ENCODE measurements around the gene SLC6A2. TPM values are rescaled to one million over a fixed set of nuclear protein-coding genes. Genes with fewer than 3 reads are reported as not detected.

SLC6A2 gene
- total and polyA plus RNA-seq, 9 of the 15 experiments (the other 6 are each of a cell fraction or from before 2014, with no cell fraction given) = not detected

- ATAC-seq (no peak), DNase-seq (ENCODE audit: extremely low read depth in 1 of 4, low spot score in 3 of 4) (no peak), FAIRE-seq (no peak)
- Histone ChIP-seq H3K27ac (ENCODE audit: extremely low read depth, low read depth, low read length) (no peak overlapping the region), H4K20me1 (replicated peaks; ENCODE audit: control insufficient read depth, insufficient read depth, low read length) (no peaks in the 10 kb centered on the region; the same call in 1 of the 2 replicates), H3K79me2 (ENCODE audit: control insufficient read depth, insufficient read depth, low read length) (no peaks in the 10 kb centered on the region), H3K9me3 (replicated peaks; ENCODE audit: control insufficient read depth, insufficient read depth, low read depth, low read length) (no peaks in the 10 kb centered on the region), H2AFZ (ENCODE audit: low read depth, low read length) (no peak overlapping the region), H3K9me1 (ENCODE audit: control insufficient read depth, insufficient read depth, low read length) (no peaks in the 10 kb centered on the region), H3K36me3 (ENCODE audit: control insufficient read depth, insufficient read depth, low read length) (no peaks in the 10 kb centered on the region), H3K4me3 (no peak overlapping the region), H3K4me2 (ENCODE audit: insufficient read depth, low read length) (no peak overlapping the region), H3K9ac (ENCODE audit: insufficient read depth in 1 of 2, low read depth in 2 of 2, low read length in 2 of 2) (no peak overlapping the region), H3K4me1 (replicated peaks in 1 of 2; ENCODE audit: control insufficient read depth in 2 of 2, insufficient read depth in 2 of 2, low read length in 2 of 2) (no peaks in the 10 kb centered on the region), H3K27me3 (ENCODE audit: control insufficient read depth in 2 of 2, insufficient read depth in 2 of 2, low read length in 2 of 2) (peaks cover 4 to 6% of the 10 kb centered on the region in 2 experiments; a peak in 3 of 5 replicates)
- no TSS peak for BruUV-seq (replicated peaks)
- peak; percentile 62; the same call in 1 of the 2 replicates for TF ChIP-seq MIER1 (IDR thresholded peaks at IDR 0.05; ENCODE audit: low read depth)
- no peak for TF ChIP-seq ZNF121 (CRISPR knock-in tag; conservative IDR thresholded peaks at IDR 0.05)
- peak; percentile 57; the same call in 1 of the 2 replicates for TF ChIP-seq EHMT2 (IDR thresholded peaks at IDR 0.05)
- TF ChIP-seq CBX8 (IDR thresholded peaks at IDR 0.05; ENCODE audit: borderline replicate concordance, extremely low read depth, low read depth, low read length, poor library complexity, severe bottlenecking) = no peak
- TF ChIP-seq REST (IDR thresholded peaks at IDR 0.05; ENCODE audit: borderline replicate concordance) = peak; percentile 94
- TF ChIP-seq REST (CRISPR knock-in tag; IDR thresholded peaks at IDR 0.05; ENCODE audit: low read depth) = peak; percentile 80; the same call in 1 of the 2 replicates
- ChIA-PET POLR2A (no interaction called here), CTCF (ENCODE audit: low intra/inter-chr PET ratio) (interaction anchor here (1.3 to 3.4 kb wide), 2 partner anchors 132 to 133 kb away, joined by 5 to 28 read pairs; no protein-coding TSS in a partner anchor)
- 0% methylated on average over 2 of the region's 2 CpGs for WGBS (ENCODE audit: insufficient coverage, low coverage, missing lambda C conversion rate)
- in situ Hi-C loops (cut with MboI) = loop anchor here (5.0 to 10.0 kb wide), 2 partner anchors 132 to 604 kb away; no protein-coding TSS in a partner anchor
- intact Hi-C loops (cut with micrococcal nuclease) = no loop called here
Measured at GRCh38 chr16:55710466-55710865, 54.7 kb downstream of the SLC6A2 start.

Data from K562 (cell line).